KMS-11 (cell line): Measurements from ENCODE around the gene IDUA.

Experiments used
- H2AFZ ChIP-seq: fragments of 200-600 bp; sonication (generic); 2 replicates; pipeline ENCODE4 v1.6.1; 2016; ENCODE audit warnings: antibody characterized with exemption, mixed run types, low read depth
- H3K27ac ChIP-seq: fragments of 200-600 bp; sonication (generic); 2 replicates; pipeline ENCODE4 v1.6.1; 2016; ENCODE audit warnings: mild to moderate bottlenecking, mixed run types
- H3K27me3 ChIP-seq: fragments of 200-600 bp; sonication (generic); 2 replicates; pipeline ENCODE4 v1.6.1; 2017; ENCODE audit warnings: mild to moderate bottlenecking, low read depth, mixed run types, moderate library complexity; ENCODE audit not compliant: insufficient read depth
- H3K36me3 ChIP-seq: fragments of 200-600 bp; sonication (generic); 2 replicates; pipeline ENCODE4 v1.6.1; 2017; ENCODE audit warnings: mild to moderate bottlenecking, mixed run types; ENCODE audit not compliant: insufficient read depth
- H3K4me1 ChIP-seq: fragments of 200-600 bp; sonication (generic); 2 replicates; pipeline ENCODE4 v1.6.1; 2016; ENCODE audit warnings: mild to moderate bottlenecking, low read depth, mixed run types; ENCODE audit not compliant: poor library complexity, severe bottlenecking
- H3K4me2 ChIP-seq: fragments of 200-600 bp; sonication (generic); 2 replicates; pipeline ENCODE4 v1.7.0; 2016; ENCODE audit warnings: mild to moderate bottlenecking, mixed run types
- H3K4me3 ChIP-seq: fragments of 200-600 bp; sonication (generic); IDR thresholded peaks from 2 replicates; pipeline ENCODE4 v1.6.1; 2017; ENCODE audit warnings: low read depth, low read length, mixed read lengths; ENCODE audit not compliant: insufficient read depth
- H3K79me2 ChIP-seq: fragments of 200-600 bp; sonication (generic); 2 replicates; pipeline ENCODE4 v1.6.1; 2016; ENCODE audit warnings: low read depth, mixed run types; ENCODE audit not compliant: insufficient read depth
- H3K9ac ChIP-seq: fragments of 200-600 bp; sonication (generic); 2 replicates; pipeline ENCODE4 v1.6.1; 2016; ENCODE audit warnings: mild to moderate bottlenecking, mixed run types
- H4K20me1 ChIP-seq: fragments of 200-600 bp; sonication (generic); 2 replicates; pipeline ENCODE4 v1.6.1; 2016; ENCODE audit warnings: mild to moderate bottlenecking, mixed run types; ENCODE audit not compliant: insufficient read depth
- TF ChIP-seq, protein P1 (sequence below): fragments of 200-600 bp; sonication (generic); conservative IDR thresholded peaks from 2 replicates; pipeline ENCODE4 v1.6.1; 2017; ENCODE audit warnings: low read depth, mild to moderate bottlenecking, antibody characterized with exemption, low read length, moderate library complexity, mixed read lengths

IDUA gene

DNA sequence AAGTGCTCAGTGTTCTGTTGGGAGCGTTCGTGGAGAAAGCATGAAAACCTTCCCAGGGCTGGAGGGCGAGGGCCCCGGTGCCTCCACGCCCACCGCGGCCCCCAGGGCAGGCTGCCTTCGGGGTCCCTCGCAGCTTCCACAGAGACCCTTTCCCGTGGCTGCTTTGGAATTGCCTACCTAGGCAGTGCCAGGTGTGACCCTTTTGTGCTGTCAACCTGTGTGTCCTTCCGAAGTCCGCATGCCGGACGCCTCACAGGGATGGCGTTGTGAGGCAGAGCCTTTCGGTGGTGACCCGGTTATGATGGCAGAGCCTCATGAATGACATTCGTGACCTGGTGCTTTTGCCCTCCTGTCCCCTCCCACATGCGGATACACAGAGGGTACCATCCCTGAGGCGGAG is 37.2 kb upstream of the IDUA start:
- H3K27me3 ChIP-seq, result no peaks in the 10 kb centered on the region
- H3K9ac ChIP-seq, result no peak overlapping the region
- H3K79me2 ChIP-seq, result no peaks in the 10 kb centered on the region
- no peak overlapping the region for H3K4me2 ChIP-seq
- H3K4me3 ChIP-seq, result no peak overlapping the region
- TF ChIP-seq, protein P1, sequence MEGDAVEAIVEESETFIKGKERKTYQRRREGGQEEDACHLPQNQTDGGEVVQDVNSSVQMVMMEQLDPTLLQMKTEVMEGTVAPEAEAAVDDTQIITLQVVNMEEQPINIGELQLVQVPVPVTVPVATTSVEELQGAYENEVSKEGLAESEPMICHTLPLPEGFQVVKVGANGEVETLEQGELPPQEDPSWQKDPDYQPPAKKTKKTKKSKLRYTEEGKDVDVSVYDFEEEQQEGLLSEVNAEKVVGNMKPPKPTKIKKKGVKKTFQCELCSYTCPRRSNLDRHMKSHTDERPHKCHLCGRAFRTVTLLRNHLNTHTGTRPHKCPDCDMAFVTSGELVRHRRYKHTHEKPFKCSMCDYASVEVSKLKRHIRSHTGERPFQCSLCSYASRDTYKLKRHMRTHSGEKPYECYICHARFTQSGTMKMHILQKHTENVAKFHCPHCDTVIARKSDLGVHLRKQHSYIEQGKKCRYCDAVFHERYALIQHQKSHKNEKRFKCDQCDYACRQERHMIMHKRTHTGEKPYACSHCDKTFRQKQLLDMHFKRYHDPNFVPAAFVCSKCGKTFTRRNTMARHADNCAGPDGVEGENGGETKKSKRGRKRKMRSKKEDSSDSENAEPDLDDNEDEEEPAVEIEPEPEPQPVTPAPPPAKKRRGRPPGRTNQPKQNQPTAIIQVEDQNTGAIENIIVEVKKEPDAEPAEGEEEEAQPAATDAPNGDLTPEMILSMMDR, result no peak
- H4K20me1 ChIP-seq, result no peaks in the 10 kb centered on the region
- no peaks in the 10 kb centered on the region for H3K36me3 ChIP-seq
- no peak overlapping the region for H3K27ac ChIP-seq
- no peaks in the 10 kb centered on the region for H3K4me1 ChIP-seq
- no peak overlapping the region for H2AFZ ChIP-seq

DNA sequence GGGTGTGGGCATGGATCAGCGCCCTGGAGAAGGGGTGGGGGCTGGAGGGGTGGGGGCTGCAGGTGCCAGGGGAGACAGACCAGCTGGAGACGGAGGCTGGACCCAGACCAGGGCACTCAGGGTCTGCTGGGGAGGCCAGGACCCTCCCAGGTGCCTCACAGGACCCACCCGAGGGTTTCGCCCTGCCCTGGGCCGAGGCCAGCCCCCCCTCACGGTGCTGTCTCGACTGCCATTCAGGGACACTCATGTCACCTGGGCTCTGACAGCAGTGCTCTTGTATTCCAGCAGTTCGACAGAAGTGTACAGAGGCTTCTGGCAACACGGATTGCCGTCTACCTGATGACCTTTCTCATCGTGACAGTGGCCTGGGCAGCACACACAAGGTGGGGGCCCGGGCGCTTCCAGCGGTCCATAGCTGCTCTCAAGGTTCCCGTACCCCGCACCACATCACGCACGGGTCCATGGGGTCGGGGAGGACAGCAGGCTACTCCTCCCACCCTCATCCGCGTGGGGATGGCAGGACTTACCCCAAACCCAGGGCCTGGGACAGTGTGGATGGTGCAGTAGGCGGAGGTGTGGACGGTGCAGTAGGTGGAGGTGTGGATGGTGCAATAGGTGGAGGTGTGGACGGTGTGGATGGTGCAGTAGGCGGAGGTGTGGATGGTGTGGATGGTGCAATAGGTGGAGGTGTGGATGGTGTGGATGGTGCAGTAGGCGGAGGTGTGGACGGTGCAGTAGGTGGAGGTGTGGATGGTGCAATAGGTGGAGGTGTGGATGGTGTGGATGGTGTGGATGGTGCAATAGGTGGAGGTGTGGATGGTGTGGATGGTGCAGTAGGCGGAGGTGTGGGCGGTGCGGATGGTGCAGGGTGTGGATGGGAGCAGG is 36.5 kb upstream of the IDUA start:
- Histone ChIP-seq H2AFZ (no peak overlapping the region), H3K9ac (no peak overlapping the region), H3K79me2 (no peaks in the 10 kb centered on the region), H3K4me2 (no peak overlapping the region), H3K4me3 (no peak overlapping the region), H3K27me3 (no peaks in the 10 kb centered on the region), H4K20me1 (no peaks in the 10 kb centered on the region), H3K4me1 (no peaks in the 10 kb centered on the region), H3K27ac (no peak overlapping the region), H3K36me3 (no peaks in the 10 kb centered on the region)
- TF ChIP-seq, protein P1, result no peak

DNA sequence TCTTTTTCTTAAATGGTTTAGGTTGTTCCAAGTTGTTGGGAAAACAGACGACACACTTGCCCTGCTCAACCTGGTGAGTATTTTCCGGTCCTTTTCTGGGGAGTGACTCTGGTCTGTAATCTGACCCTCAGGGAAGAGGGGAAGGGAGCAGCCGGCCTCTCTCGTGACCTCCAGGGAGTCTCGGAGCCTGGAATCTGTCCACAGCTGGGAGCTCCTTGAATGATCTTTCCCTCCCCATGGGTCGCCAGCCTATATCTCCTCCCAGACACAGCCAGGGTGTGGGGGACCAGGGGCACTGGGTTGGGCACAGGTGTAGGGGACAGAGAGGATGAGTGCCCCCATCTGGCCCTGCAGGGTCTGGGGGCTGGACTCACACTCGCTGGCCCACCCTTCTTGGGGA is 35.7 kb upstream of the IDUA start:
- no peaks in the 10 kb centered on the region for H3K36me3 ChIP-seq
- no peak overlapping the region for H3K27ac ChIP-seq
- no peaks in the 10 kb centered on the region for H3K79me2 ChIP-seq
- no peak overlapping the region for H3K9ac ChIP-seq
- no peak overlapping the region for H3K4me3 ChIP-seq
- H3K4me1 ChIP-seq, result no peaks in the 10 kb centered on the region
- TF ChIP-seq, protein P1, result no peak
- no peaks in the 10 kb centered on the region for H3K27me3 ChIP-seq
- no peak overlapping the region for H3K4me2 ChIP-seq
- H4K20me1 ChIP-seq, result no peaks in the 10 kb centered on the region
- H2AFZ ChIP-seq, result no peak overlapping the region

DNA sequence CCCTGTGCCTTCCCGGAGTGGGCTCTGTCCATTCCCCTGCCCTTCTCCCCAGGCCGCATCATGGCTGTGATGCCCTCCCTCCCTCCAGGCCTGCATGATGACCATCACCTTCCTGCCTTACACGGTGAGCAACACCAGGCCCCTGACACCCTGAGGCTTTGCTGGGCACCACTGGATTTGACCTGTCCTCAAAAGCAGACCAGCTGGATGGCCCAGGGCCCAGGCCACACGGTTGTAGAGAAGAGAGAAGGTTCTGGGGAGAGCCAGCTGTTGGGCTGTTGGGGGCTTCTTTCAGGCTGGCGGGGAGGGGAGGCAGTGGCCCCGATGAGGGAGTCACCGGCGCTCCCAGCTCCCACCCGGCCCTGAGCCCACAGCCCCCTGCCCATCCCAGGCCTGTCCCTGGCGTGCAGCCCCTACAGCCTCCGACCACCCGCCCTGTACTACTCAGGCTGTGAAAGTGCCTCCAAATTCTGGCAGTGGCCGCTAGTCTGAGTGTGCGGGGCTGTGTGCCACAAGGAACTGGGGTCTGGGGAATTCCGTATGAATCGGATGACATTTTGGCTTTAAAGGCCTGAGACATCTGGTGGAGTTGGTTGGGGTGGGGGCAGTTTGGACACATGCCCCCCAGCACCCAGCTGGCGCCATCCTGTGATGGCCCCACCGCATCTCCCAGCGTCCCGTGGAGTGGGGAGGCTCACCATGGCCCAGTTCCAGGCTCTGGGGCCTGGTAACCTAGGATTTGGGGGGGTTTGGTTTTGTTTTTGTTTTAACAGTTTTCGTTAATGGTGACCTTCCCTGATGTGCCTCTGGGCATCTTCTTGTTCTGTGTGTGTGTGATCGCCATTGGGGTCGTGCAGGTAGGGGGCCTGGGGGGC is 35.0 kb upstream of the IDUA start:
- H3K4me2 ChIP-seq, result no peak overlapping the region
- H3K4me3 ChIP-seq, result no peak overlapping the region
- H3K27ac ChIP-seq, result no peak overlapping the region
- TF ChIP-seq, protein P1, result no peak
- no peaks in the 10 kb centered on the region for H3K79me2 ChIP-seq
- no peaks in the 10 kb centered on the region for H3K4me1 ChIP-seq
- H4K20me1 ChIP-seq, result no peaks in the 10 kb centered on the region
- no peaks in the 10 kb centered on the region for H3K27me3 ChIP-seq
- no peak overlapping the region for H3K9ac ChIP-seq
- H3K36me3 ChIP-seq, result no peaks in the 10 kb centered on the region
- no peak overlapping the region for H2AFZ ChIP-seq
